B cell (primary cell): Measurements from ENCODE around the gene RAP1A. TPM values are rescaled to one million over a fixed set of nuclear protein-coding genes. Genes with fewer than 3 reads are reported as not detected.

Experiments
- ATAC-seq: fragments of 200-7000 bp; cut with Tn5 transposase; one replicate; pipeline ENCODE4 v1.10.0; 2021; ENCODE audit warnings: low read depth, mild to moderate bottlenecking, moderate number of reproducible peaks, moderate library complexity
- CTCF ChIA-PET: fragments of 350-600 bp; sonication (Branson Sonifier 250); formaldehyde crosslinking; loops from one replicate; lab custom pipeline; 2021; ENCODE audit warnings: antibody characterized with exemption, inconsistent platforms; lab: Charles Lee
- POLR2A ChIA-PET: fragments of 350-600 bp; sonication (Branson Sonifier 250); formaldehyde crosslinking; loops from one replicate; lab custom pipeline; 2021; ENCODE audit warnings: antibody characterized with exemption; lab: Charles Lee
- DNase-seq: peaks from one replicate; pipeline ENCODE4 v3.0.0; 2013
- H2AFZ ChIP-seq: 2 replicates; pipeline ENCODE4 v1.6.1; 2012; ENCODE audit warnings: mild to moderate bottlenecking, low read depth, low read length; ENCODE audit not compliant: insufficient read depth, poor library complexity, severe bottlenecking
- H3K27ac ChIP-seq, 2 donors: 1 replicate in 1 of 2; 2 replicates in 1 of 2; pipeline ENCODE4 v1.5.1; 2012 to 2013; ENCODE audit warnings: low read length in 2 of 2, mild to moderate bottlenecking in 2 of 2, moderate library complexity in 1 of 2
- H3K27me3 ChIP-seq, 4 experiments: fragments of 200-600 bp in 1 of 4; sonication (generic) in 1 of 4; replicated peaks in 1 of 4; 1 replicate in 2 of 4; 2 replicates in 2 of 4; pipeline versions ENCODE4 v1.6.1 to v1.7.0; 2013 to 2016; ENCODE audit warnings: low read length in 3 of 4, mild to moderate bottlenecking in 2 of 4, mixed read lengths in 1 of 4, moderate library complexity in 1 of 4; ENCODE audit not compliant: insufficient read depth in 4 of 4, control insufficient read depth in 3 of 4; ENCODE audit errors: control extremely low read depth in 1 of 4
- H3K36me3 ChIP-seq, 2 experiments: replicated peaks in 1 of 2; 1 replicate in 1 of 2; 2 replicates in 1 of 2; pipeline versions ENCODE4 v1.6.1 to v1.7.1; 2013; ENCODE audit warnings: low read length in 1 of 2; ENCODE audit not compliant: insufficient read depth in 2 of 2, control insufficient read depth in 1 of 2; ENCODE audit errors: control extremely low read depth in 1 of 2, extremely low read depth in 1 of 2
- H3K4me1 ChIP-seq, 2 donors: fragments of 200-600 bp in 1 of 2; sonication (generic) in 1 of 2; 1 replicate in 1 of 2; 2 replicates in 1 of 2; pipeline versions ENCODE4 v1.5.1 to v1.6.1; 2013 to 2017; ENCODE audit warnings: low read length in 2 of 2; ENCODE audit not compliant: control insufficient read depth in 2 of 2, insufficient read depth in 2 of 2
- H3K4me2 ChIP-seq: replicated peaks from 2 replicates; pipeline ENCODE3; 2012; ENCODE audit warnings: mild to moderate bottlenecking, low read depth, low read length; ENCODE audit not compliant: poor library complexity, severe bottlenecking
- H3K4me3 ChIP-seq, 5 experiments: fragments of 200-600 bp in 1 of 5; sonication (generic) in 1 of 5; 1 replicate in 3 of 5; 2 replicates in 2 of 5; pipeline versions ENCODE4 v1.5.1 to v1.7.0; 2011 to 2016; ENCODE audit warnings: low read length in 4 of 5, mild to moderate bottlenecking in 4 of 5, low read depth in 2 of 5, control low read depth in 1 of 5, moderate library complexity in 1 of 5; ENCODE audit not compliant: insufficient read depth in 1 of 5; ENCODE audit errors: control extremely low read depth in 1 of 5, extremely low read depth in 1 of 5
- H3K79me2 ChIP-seq: fragments of 200-600 bp; sonication (generic); one replicate; pipeline ENCODE4 v1.6.0; 2016; ENCODE audit warnings: low read length; ENCODE audit not compliant: control insufficient read depth, insufficient read depth
- H3K9ac ChIP-seq: fragments of 200-600 bp; sonication (generic); 2 replicates; pipeline ENCODE4 v1.6.1; 2017; ENCODE audit warnings: mild to moderate bottlenecking, low read length, moderate library complexity
- H3K9me3 ChIP-seq, 3 donors: one replicate each; pipeline versions ENCODE4 v1.6.1 to v1.7.1; 2013; ENCODE audit warnings: low read length in 2 of 3; ENCODE audit not compliant: control insufficient read depth in 2 of 3, insufficient read depth in 1 of 3; ENCODE audit errors: control extremely low read depth in 1 of 3
- H4K20me1 ChIP-seq: 2 replicates; pipeline ENCODE4 v1.6.0; 2012; ENCODE audit warnings: mild to moderate bottlenecking, low read length; ENCODE audit not compliant: insufficient read depth, control insufficient read depth, poor library complexity, severe bottlenecking
- H3K27ac Mint-ChIP-seq: one replicate; pipeline ENCODE4 v1.8.0; 2021; ENCODE audit warnings: mixed read lengths
- H3K27me3 Mint-ChIP-seq: one replicate; pipeline ENCODE4 v1.8.0; 2021; ENCODE audit warnings: mixed read lengths
- H3K4me1 Mint-ChIP-seq: one replicate; pipeline ENCODE4 v1.8.0; 2021; ENCODE audit warnings: mixed read lengths
- H3K4me3 Mint-ChIP-seq: one replicate; pipeline ENCODE4 v1.8.0; 2021; ENCODE audit warnings: mixed read lengths
- H3K9me3 Mint-ChIP-seq: one replicate; pipeline ENCODE4 v1.8.0; 2022; ENCODE audit warnings: mixed read lengths; ENCODE audit not compliant: insufficient read depth
- EZH2 ChIP-seq: IDR thresholded peaks from 2 replicates; pipeline ENCODE4 v1.6.1; 2012; ENCODE audit warnings: borderline replicate concordance, low read depth, mild to moderate bottlenecking, moderate library complexity, low read length; ENCODE audit not compliant: insufficient read depth, poor library complexity, severe bottlenecking
- WGBS: methylation state at CpG from one replicate; pipeline ENCODE4 v1.1.5; 2013; ENCODE audit warnings: missing lambda C conversion rate; ENCODE audit not compliant: insufficient coverage; 5-methylcytosine and 5-hydroxymethylcytosine counted together
- intact Hi-C: fragments of 100-400 bp; cut with micrococcal nuclease; formaldehyde crosslinking; loops from one replicate; pipeline ENCODE4 v1.10.0; 2022
- polyA plus RNA-seq: library from polyadenylated mRNA; depleted of rRNA; stranded (reverse); fragments of >200 nt; gene quantifications from 2 replicates; pipeline ENCODE4 v1.2.3, GENCODE V29; 2012
- total RNA-seq, 2 donors: library from RNA; stranded (reverse); fragments of 120-200 nt in 1 of 2; gene quantifications; 1 replicate in 1 of 2; 2 replicates in 1 of 2; pipeline versions ENCODE4 v1.2.3 to v1.2.4, GENCODE V29; 2013 to 2022
- TF ChIP-seq, protein P1 (sequence below): fragments of 200-600 bp; IDR thresholded peaks from one replicate; pipeline ENCODE4 v1.8.0; 2022; ENCODE audit warnings: antibody characterized with exemption, mild to moderate bottlenecking

The RAP1A gene
- total and polyA plus RNA-seq, 2 donors (not counting 1 experiment from before 2014, with no cell fraction given), result 32.6 to 75.3 TPM

GRCh38 chr1:111749628-111750027 lies 130.0 kb downstream of the RAP1A start:
- no peaks in the 10 kb centered on the region for H3K27me3 ChIP-seq
- H3K27ac ChIP-seq, result no peak overlapping the region
- H3K27ac Mint-ChIP-seq, result no peak overlapping the region
- no peaks in the 10 kb centered on the region for H3K27me3 Mint-ChIP-seq
- TF ChIP-seq EZH2, result no peak
- TF ChIP-seq, protein P1, sequence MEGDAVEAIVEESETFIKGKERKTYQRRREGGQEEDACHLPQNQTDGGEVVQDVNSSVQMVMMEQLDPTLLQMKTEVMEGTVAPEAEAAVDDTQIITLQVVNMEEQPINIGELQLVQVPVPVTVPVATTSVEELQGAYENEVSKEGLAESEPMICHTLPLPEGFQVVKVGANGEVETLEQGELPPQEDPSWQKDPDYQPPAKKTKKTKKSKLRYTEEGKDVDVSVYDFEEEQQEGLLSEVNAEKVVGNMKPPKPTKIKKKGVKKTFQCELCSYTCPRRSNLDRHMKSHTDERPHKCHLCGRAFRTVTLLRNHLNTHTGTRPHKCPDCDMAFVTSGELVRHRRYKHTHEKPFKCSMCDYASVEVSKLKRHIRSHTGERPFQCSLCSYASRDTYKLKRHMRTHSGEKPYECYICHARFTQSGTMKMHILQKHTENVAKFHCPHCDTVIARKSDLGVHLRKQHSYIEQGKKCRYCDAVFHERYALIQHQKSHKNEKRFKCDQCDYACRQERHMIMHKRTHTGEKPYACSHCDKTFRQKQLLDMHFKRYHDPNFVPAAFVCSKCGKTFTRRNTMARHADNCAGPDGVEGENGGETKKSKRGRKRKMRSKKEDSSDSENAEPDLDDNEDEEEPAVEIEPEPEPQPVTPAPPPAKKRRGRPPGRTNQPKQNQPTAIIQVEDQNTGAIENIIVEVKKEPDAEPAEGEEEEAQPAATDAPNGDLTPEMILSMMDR, result no peak
- H3K4me3 Mint-ChIP-seq, result no peak overlapping the region
- no peak for ATAC-seq
- H3K36me3 ChIP-seq, result no peaks in the 10 kb centered on the region
- H3K4me1 ChIP-seq, result peaks cover 3 to 4% of the 10 kb centered on the region in 2 donors
- no peak overlapping the region for H3K4me3 ChIP-seq
- H3K4me2 ChIP-seq, result no peak overlapping the region
- no peaks in the 10 kb centered on the region for H4K20me1 ChIP-seq
- H3K4me1 Mint-ChIP-seq, result peaks cover 10% of the 10 kb centered on the region
- 100% methylated on average over 3 of the region's 3 CpGs for WGBS
- H3K9me3 Mint-ChIP-seq, result no peaks in the 10 kb centered on the region
- DNase-seq, result no peak
- H3K9ac ChIP-seq, result no peak overlapping the region
- no peaks in the 10 kb centered on the region for H3K9me3 ChIP-seq
- intact Hi-C loops, result no loop called here
- ChIA-PET POLR2A (no interaction called here), CTCF (interaction anchor here (1.5 to 7.5 kb wide), 3 partner anchors 10 to 267 kb away, joined by 5 to 97 read pairs (median 5); no protein-coding TSS in a partner anchor)
- peaks cover 15% of the 10 kb centered on the region for H3K79me2 ChIP-seq
- no peak overlapping the region for H2AFZ ChIP-seq

DNA sequence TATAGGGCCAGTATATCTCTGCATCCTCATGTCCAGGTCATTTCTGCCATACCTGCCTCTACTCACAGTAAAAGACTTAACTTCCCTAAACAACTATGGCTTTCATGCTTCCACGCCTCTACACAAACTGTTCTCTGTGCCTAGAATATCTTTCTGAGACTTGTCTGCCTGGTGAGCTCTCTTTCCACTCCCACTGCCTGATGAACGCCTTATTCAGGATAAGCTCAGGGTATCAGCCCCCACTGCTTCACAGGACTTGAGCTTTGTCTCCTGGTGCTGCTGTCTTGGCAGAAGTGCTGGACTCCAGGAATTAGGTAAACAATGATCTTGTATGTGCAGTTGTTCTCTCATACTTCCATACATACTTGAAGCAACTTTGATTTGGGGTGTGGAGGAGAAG lies 131.3 kb downstream of the RAP1A start:
- ATAC-seq, result no peak
- no peak overlapping the region for H3K27ac ChIP-seq
- Mint-ChIP-seq H3K4me3 (no peak overlapping the region), H3K27ac (no peak overlapping the region), H3K27me3 (no peaks in the 10 kb centered on the region), H3K9me3 (no peaks in the 10 kb centered on the region), H3K4me1 (peaks cover 19% of the 10 kb centered on the region)
- no peak overlapping the region for H3K4me2 ChIP-seq
- no peaks in the 10 kb centered on the region for H3K36me3 ChIP-seq
- TF ChIP-seq EZH2, result no peak
- TF ChIP-seq, protein P1, result no peak
- H3K9ac ChIP-seq, result no peak overlapping the region
- H3K4me1 ChIP-seq, result peaks cover 5 to 8% of the 10 kb centered on the region in 2 donors
- intact Hi-C loops, result no loop called here
- POLR2A ChIA-PET, result interaction anchor here (0.6 kb wide), 1 partner anchor 289 kb away, joined by 7 read pairs; no protein-coding TSS in a partner anchor
- H3K9me3 ChIP-seq, result no peaks in the 10 kb centered on the region
- CTCF ChIA-PET, result interaction anchor here (0.9 to 8.1 kb wide), 9 partner anchors 10 to 553 kb away, joined by 3 to 102 read pairs (median 4); no protein-coding TSS in a partner anchor
- H3K27me3 ChIP-seq, result no peaks in the 10 kb centered on the region
- H3K4me3 ChIP-seq, result no peak overlapping the region
- peaks cover 21% of the 10 kb centered on the region for H3K79me2 ChIP-seq
- no peak overlapping the region for H2AFZ ChIP-seq
- H4K20me1 ChIP-seq, result no peaks in the 10 kb centered on the region
- no peak for DNase-seq
- WGBS, result 85% methylated on average over 2 of the region's 2 CpGs
